Trophoblast cell (in vitro differentiated cells and primary cell): ENCODE measurements around the gene TUBA3E. TPM values are rescaled to one million over a fixed set of nuclear protein-coding genes. Genes with fewer than 3 reads are reported as not detected.

Source experiments
- DNase-seq, 2 donors: peaks; one replicate each; pipeline ENCODE4 v3.0.0-alpha.2; 2016
- H2AFZ ChIP-seq: 2 replicates; pipeline ENCODE4 v1.6.1; 2013; ENCODE audit warnings: low read length, moderate library complexity, mild to moderate bottlenecking; ENCODE audit not compliant: insufficient read depth, poor library complexity
- H2AK5ac ChIP-seq: 2 replicates; pipeline ENCODE4 v1.6.1; 2013; ENCODE audit warnings: mild to moderate bottlenecking, low read length
- H2BK120ac ChIP-seq: 2 replicates; pipeline ENCODE4 v1.6.1; 2013; ENCODE audit warnings: low read length, mild to moderate bottlenecking, moderate library complexity; ENCODE audit not compliant: insufficient read depth, poor library complexity
- H2BK12ac ChIP-seq: 2 replicates; pipeline ENCODE4 v1.6.1; 2013; ENCODE audit warnings: mild to moderate bottlenecking, low read length, moderate library complexity
- H2BK5ac ChIP-seq: 2 replicates; pipeline ENCODE4 v1.6.1; 2013; ENCODE audit warnings: low read length, low read depth, moderate library complexity, mild to moderate bottlenecking; ENCODE audit not compliant: poor library complexity
- H3K14ac ChIP-seq: 2 replicates; pipeline ENCODE4 v1.6.1; 2013; ENCODE audit warnings: mild to moderate bottlenecking, low read length
- H3K18ac ChIP-seq: 2 replicates; pipeline ENCODE4 v1.6.1; 2013; ENCODE audit warnings: mild to moderate bottlenecking, low read length
- H3K23ac ChIP-seq: 2 replicates; pipeline ENCODE4 v1.6.1; 2013; ENCODE audit warnings: low read length
- H3K27ac ChIP-seq: 2 replicates; pipeline ENCODE4 v1.5.1; 2013; ENCODE audit warnings: low read depth, mild to moderate bottlenecking, inconsistent platforms, low read length, moderate library complexity
- H3K27me3 ChIP-seq: 2 replicates; pipeline ENCODE4 v1.6.1; 2013; ENCODE audit warnings: inconsistent platforms, mild to moderate bottlenecking, low read length, moderate library complexity; ENCODE audit not compliant: insufficient read depth
- H3K36me3 ChIP-seq, 2 experiments: 1 replicate in 1 of 2; 2 replicates in 1 of 2; pipeline ENCODE4 v1.6.1; 2013; ENCODE audit warnings: low read length in 2 of 2, mild to moderate bottlenecking in 2 of 2, moderate library complexity in 1 of 2; ENCODE audit not compliant: insufficient read depth in 2 of 2, control insufficient read depth in 1 of 2
- H3K4ac ChIP-seq: 2 replicates; pipeline ENCODE4 v1.6.1; 2013; ENCODE audit warnings: low read depth, mild to moderate bottlenecking, low read length, moderate library complexity
- H3K4me1 ChIP-seq, 2 experiments: 1 replicate in 1 of 2; 2 replicates in 1 of 2; pipeline ENCODE4 v1.6.1; 2013; ENCODE audit warnings: low read length in 2 of 2, mild to moderate bottlenecking in 2 of 2, moderate library complexity in 1 of 2; ENCODE audit not compliant: insufficient read depth in 2 of 2, control insufficient read depth in 1 of 2
- H3K4me2 ChIP-seq: 2 replicates; pipeline ENCODE4 v1.6.1; 2013; ENCODE audit warnings: inconsistent platforms, mild to moderate bottlenecking, low read length, moderate library complexity
- H3K4me3 ChIP-seq: 2 replicates; pipeline ENCODE4 v1.5.1; 2013; ENCODE audit warnings: mild to moderate bottlenecking, low read depth, low read length, inconsistent platforms
- H3K79me1 ChIP-seq: one replicate; pipeline ENCODE4 v1.6.1; 2013; ENCODE audit warnings: low read length
- H3K79me2 ChIP-seq: 2 replicates; pipeline ENCODE4 v1.6.1; 2013; ENCODE audit warnings: low read length, mild to moderate bottlenecking; ENCODE audit not compliant: control insufficient read depth, insufficient read depth, poor library complexity
- H3K9ac ChIP-seq: 2 replicates; pipeline ENCODE4 v1.6.1; 2013; ENCODE audit warnings: mild to moderate bottlenecking, low read length
- H3K9me3 ChIP-seq: 2 replicates; pipeline ENCODE4 v1.6.1; 2013; ENCODE audit warnings: low read depth, mild to moderate bottlenecking, control low read depth, inconsistent platforms, low read length; ENCODE audit not compliant: insufficient read depth
- H4K12ac ChIP-seq: 2 replicates; pipeline ENCODE4 v1.6.1; 2013; ENCODE audit warnings: low read depth, mild to moderate bottlenecking, low read length, moderate library complexity
- H4K8ac ChIP-seq: 2 replicates; pipeline ENCODE4 v1.6.1; 2013; ENCODE audit warnings: low read depth, mild to moderate bottlenecking, low read length, moderate library complexity
- H4K91ac ChIP-seq: one replicate; pipeline ENCODE4 v1.6.1; 2013; ENCODE audit warnings: low read depth, mild to moderate bottlenecking, low read length, moderate library complexity
- WGBS: extraction: QIAGEN DNeasy Blood & Tissue Kit; methylation state at CpG from one replicate; pipeline ENCODE4 v1.1.7; 2013; ENCODE audit warnings: missing lambda C conversion rate; ENCODE audit not compliant: insufficient read length, insufficient coverage; ENCODE audit errors: extremely low coverage; 5-methylcytosine and 5-hydroxymethylcytosine counted together
- polyA plus RNA-seq: library from polyadenylated mRNA; stranded (reverse); fragments of 200-250 nt; gene quantifications from 2 replicates; pipeline ENCODE4 v1.2.3, GENCODE V29; 2013

Gene TUBA3E
- polyA plus RNA-seq, result not detected in 2 replicates

DNA sequence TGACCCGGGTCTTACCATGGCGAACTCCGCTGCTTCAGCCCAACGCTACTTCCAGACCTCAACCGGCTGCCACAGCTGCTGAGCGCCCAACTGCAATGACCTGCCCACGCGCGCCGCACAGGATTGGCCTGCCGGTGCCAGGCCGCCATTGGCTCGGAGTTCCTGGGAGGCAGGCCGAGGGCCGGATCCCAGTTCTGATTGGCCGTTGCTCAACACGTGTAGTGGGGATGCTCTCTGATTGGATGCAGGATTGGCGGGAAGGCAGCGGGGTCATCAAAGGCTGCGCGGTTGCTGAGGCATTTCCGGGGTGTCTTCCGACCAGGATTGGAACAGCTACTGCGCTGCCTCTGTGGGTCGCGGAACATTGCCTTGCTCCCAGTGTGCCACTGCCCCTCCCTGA lies at the start of gene TUBA3E:
TUBA3E (minus strand) TSS at position 97 of the 400 bp plus-strand sequence; CDS start at position 18, 79 bp downstream.
- H3K36me3 ChIP-seq, result no peaks in the 10 kb centered on the region
- H4K12ac ChIP-seq, result no peak within 1 kb of the TSS
- H2AK5ac ChIP-seq, result no peak within 1 kb of the TSS
- H2BK12ac ChIP-seq, result no peak within 1 kb of the TSS
- no peaks in the 10 kb centered on the region for H3K27me3 ChIP-seq
- no peaks in the 10 kb centered on the region for H3K4me1 ChIP-seq
- H3K14ac ChIP-seq, result no peak within 1 kb of the TSS
- no peak for DNase-seq
- no peaks in the 10 kb centered on the region for H3K79me2 ChIP-seq
- H3K23ac ChIP-seq, result no peak within 1 kb of the TSS
- H4K91ac ChIP-seq, result no peak within 1 kb of the TSS
- H2AFZ ChIP-seq, result no peak within 1 kb of the TSS
- H2BK120ac ChIP-seq, result no peak within 1 kb of the TSS
- no peak within 1 kb of the TSS for H2BK5ac ChIP-seq
- WGBS, result no CpG with 5 or more reads among the region's 26 CpGs
- no peaks in the 10 kb centered on the region for H3K9me3 ChIP-seq
- H3K4me3 ChIP-seq, result no peak within 1 kb of the TSS
- H3K18ac ChIP-seq, result no peak within 1 kb of the TSS
- H4K8ac ChIP-seq, result no peak within 1 kb of the TSS
- H3K9ac ChIP-seq, result no peak within 1 kb of the TSS
- H3K27ac ChIP-seq, result no peak within 1 kb of the TSS
- no peaks in the 10 kb centered on the region for H3K79me1 ChIP-seq
- no peak within 1 kb of the TSS for H3K4ac ChIP-seq
- no peak within 1 kb of the TSS for H3K4me2 ChIP-seq

- no peak overlapping the region for H3K14ac ChIP-seq
- no peak overlapping the region for H2BK120ac ChIP-seq
- H4K12ac ChIP-seq, result no peak overlapping the region
- no peak overlapping the region for H3K18ac ChIP-seq
- no peak overlapping the region for H4K8ac ChIP-seq
- no peak overlapping the region for H3K27ac ChIP-seq
- no peaks in the 10 kb centered on the region for H3K79me2 ChIP-seq
- H3K27me3 ChIP-seq, result no peaks in the 10 kb centered on the region
- no peak overlapping the region for H2BK12ac ChIP-seq
- no peaks in the 10 kb centered on the region for H3K79me1 ChIP-seq
- peaks cover under 1% of the 10 kb centered on the region for H3K9me3 ChIP-seq
- H2AK5ac ChIP-seq, result no peak overlapping the region
- no peak overlapping the region for H2AFZ ChIP-seq
- no peak overlapping the region for H3K9ac ChIP-seq
- H3K4me3 ChIP-seq, result no peak overlapping the region
- H4K91ac ChIP-seq, result no peak overlapping the region
- no peak overlapping the region for H3K23ac ChIP-seq
- no peaks in the 10 kb centered on the region for H3K36me3 ChIP-seq
- H2BK5ac ChIP-seq, result no peak overlapping the region
- no peak overlapping the region for H3K4ac ChIP-seq
- peaks cover 0 to 2% of the 10 kb centered on the region in 2 experiments for H3K4me1 ChIP-seq
- no peak for DNase-seq
- WGBS, result no CpG with 5 or more reads among the region's 7 CpGs
- no peak overlapping the region for H3K4me2 ChIP-seq
These were observed 48.2 kb upstream of the TUBA3E start for GRCh38 chr2:130246430-130246829.

- Histone ChIP-seq H4K12ac (no peak overlapping the region), H3K4me2 (no peak overlapping the region), H4K8ac (no peak overlapping the region), H3K4me3 (no peak overlapping the region), H3K27ac (no peak overlapping the region), H3K18ac (no peak overlapping the region), H3K4ac (no peak overlapping the region), H2AK5ac (no peak overlapping the region), H3K79me1 (no peaks in the 10 kb centered on the region), H3K9me3 (no peaks in the 10 kb centered on the region), H3K23ac (no peak overlapping the region), H4K91ac (no peak overlapping the region), H2AFZ (no peak overlapping the region), H3K36me3 (no peaks in the 10 kb centered on the region), H2BK5ac (no peak overlapping the region), H3K14ac (no peak overlapping the region), H3K4me1 (peaks cover 0 to 2% of the 10 kb centered on the region in 2 experiments), H2BK120ac (no peak overlapping the region), H3K9ac (no peak overlapping the region), H3K79me2 (no peaks in the 10 kb centered on the region), H2BK12ac (no peak overlapping the region), H3K27me3 (no peaks in the 10 kb centered on the region)
- DNase-seq, result no peak
- no CpG with 5 or more reads among the region's 3 CpGs for WGBS
These were observed 47.7 kb upstream of the TUBA3E start for GRCh38 chr2:130245976-130246375.

DNA sequence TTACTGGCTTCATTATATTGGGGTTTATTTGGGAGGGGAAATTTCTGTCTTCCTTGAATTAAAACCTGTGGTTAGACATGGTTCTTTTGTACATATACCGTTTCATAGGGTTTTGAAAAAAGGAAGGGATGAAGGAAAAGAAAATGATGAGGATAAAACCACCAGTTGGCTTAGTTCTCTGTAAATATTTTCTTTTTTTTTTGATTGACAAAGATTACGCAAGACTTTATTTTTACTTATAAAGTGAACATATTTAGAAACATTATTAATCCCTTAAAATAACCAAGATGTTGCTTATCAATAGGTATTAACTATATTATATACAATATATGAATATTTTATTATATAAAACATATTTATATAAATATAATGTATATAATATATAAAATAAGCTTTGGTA lies 45.1 kb upstream of the TUBA3E start:
- no CpG with 5 or more reads among the region's 2 CpGs for WGBS
- no peak overlapping the region for H3K23ac ChIP-seq
- no peak overlapping the region for H3K27ac ChIP-seq
- H3K9ac ChIP-seq, result no peak overlapping the region
- H2BK5ac ChIP-seq, result no peak overlapping the region
- H3K4me1 ChIP-seq, result peaks cover 0 to 2% of the 10 kb centered on the region in 2 experiments
- H4K12ac ChIP-seq, result no peak overlapping the region
- no peak overlapping the region for H2BK12ac ChIP-seq
- no peak overlapping the region for H2AK5ac ChIP-seq
- H3K4me2 ChIP-seq, result no peak overlapping the region
- H2AFZ ChIP-seq, result no peak overlapping the region
- no peaks in the 10 kb centered on the region for H3K79me2 ChIP-seq
- no peak overlapping the region for H3K4me3 ChIP-seq
- H3K14ac ChIP-seq, result no peak overlapping the region
- H3K27me3 ChIP-seq, result no peaks in the 10 kb centered on the region
- H3K18ac ChIP-seq, result no peak overlapping the region
- no peak overlapping the region for H4K8ac ChIP-seq
- no peaks in the 10 kb centered on the region for H3K9me3 ChIP-seq
- H3K79me1 ChIP-seq, result no peaks in the 10 kb centered on the region
- no peaks in the 10 kb centered on the region for H3K36me3 ChIP-seq
- no peak overlapping the region for H4K91ac ChIP-seq
- no peak overlapping the region for H2BK120ac ChIP-seq
- H3K4ac ChIP-seq, result no peak overlapping the region
- DNase-seq, result no peak
